ENCODE data around the gene SMKR1.

GRCh38 chr7:129513546-129513945, 11.2 kb downstream of the SMKR1 start:
- TF ChIP-seq CTCF (IDR thresholded peaks at IDR 0.05) (no peak), POLR2AphosphoS5 (IDR thresholded peaks at IDR 0.05) (no peak)
